Mucosa of descending colon (tissue), 3 donors: Measurements from ENCODE around the gene KLHL12. TPM values are rescaled to one million over a fixed set of nuclear protein-coding genes. Genes with fewer than 3 reads are reported as not detected.

Experiments used
- ATAC-seq: fragments of 200-7000 bp; cut with Tn5 transposase; one replicate; pipeline ENCODE4 v1.9.1; 2020; ENCODE audit warnings: mild to moderate bottlenecking, moderate library complexity
- DNase-seq, 3 donors: peaks; one replicate each; pipeline ENCODE4 v3.0.0-alpha.2; 2020
- H3K36me3 ChIP-seq: fragments of 200-600 bp; one replicate; pipeline ENCODE4 v1.8.0; 2021; ENCODE audit warnings: low read depth, mild to moderate bottlenecking
- H3K4me1 ChIP-seq: fragments of 200-600 bp; one replicate; pipeline ENCODE4 v1.8.0; 2021; ENCODE audit warnings: low read depth, mild to moderate bottlenecking
- H3K4me3 ChIP-seq: fragments of 200-600 bp; one replicate; pipeline ENCODE4 v1.8.0; 2021; ENCODE audit warnings: mild to moderate bottlenecking
- H3K9me3 ChIP-seq: fragments of 200-600 bp; one replicate; pipeline ENCODE4 v1.8.0; 2021; ENCODE audit warnings: mild to moderate bottlenecking
- intact Hi-C, 2 donors: fragments of 100-400 bp; cut with DNase I in 1 of 2; cut with micrococcal nuclease in 1 of 2; formaldehyde crosslinking; loops; one replicate each; pipeline versions ENCODE4 v1.11.0 to v1.11.1; 2022; cut with DNase I, micrococcal nuclease
- total RNA-seq, 3 donors: library from RNA; stranded (reverse); fragmentation: NEBNext Ultra II Directional in 2 of 3; extraction: Animal tissue kit (Norgen Biotek cat#: 25700) in 2 of 3; gene quantifications; one replicate each; pipeline versions ENCODE4 v1.2.1 to v1.2.4, GENCODE V29; 2021 to 2023
- TF ChIP-seq, protein P1 (sequence below): fragments of 200-600 bp; IDR thresholded peaks from one replicate; pipeline ENCODE4 v1.8.0; 2022; ENCODE audit warnings: antibody characterized with exemption, mild to moderate bottlenecking
- donor health status: DM: no; HTN: no; CAD: no; lungs with moderate emphysema.
- donor health status: DM: no; HTN: no; CAD: no.
- donor health status: DM: no; HTN: yes; CAD: no.

KLHL12 gene
- total RNA-seq, 3 donors from 2014 or later: 26.4 to 33.4 (median 28.2) TPM

- ATAC-seq (no peak), DNase-seq (no peak)
- Histone ChIP-seq H3K36me3 (no peaks in the 10 kb centered on the region), H3K9me3 (no peaks in the 10 kb centered on the region), H3K4me1 (no peaks in the 10 kb centered on the region), H3K4me3 (no peak overlapping the region)
- intact Hi-C loops: no loop called here
- TF ChIP-seq, protein P1, sequence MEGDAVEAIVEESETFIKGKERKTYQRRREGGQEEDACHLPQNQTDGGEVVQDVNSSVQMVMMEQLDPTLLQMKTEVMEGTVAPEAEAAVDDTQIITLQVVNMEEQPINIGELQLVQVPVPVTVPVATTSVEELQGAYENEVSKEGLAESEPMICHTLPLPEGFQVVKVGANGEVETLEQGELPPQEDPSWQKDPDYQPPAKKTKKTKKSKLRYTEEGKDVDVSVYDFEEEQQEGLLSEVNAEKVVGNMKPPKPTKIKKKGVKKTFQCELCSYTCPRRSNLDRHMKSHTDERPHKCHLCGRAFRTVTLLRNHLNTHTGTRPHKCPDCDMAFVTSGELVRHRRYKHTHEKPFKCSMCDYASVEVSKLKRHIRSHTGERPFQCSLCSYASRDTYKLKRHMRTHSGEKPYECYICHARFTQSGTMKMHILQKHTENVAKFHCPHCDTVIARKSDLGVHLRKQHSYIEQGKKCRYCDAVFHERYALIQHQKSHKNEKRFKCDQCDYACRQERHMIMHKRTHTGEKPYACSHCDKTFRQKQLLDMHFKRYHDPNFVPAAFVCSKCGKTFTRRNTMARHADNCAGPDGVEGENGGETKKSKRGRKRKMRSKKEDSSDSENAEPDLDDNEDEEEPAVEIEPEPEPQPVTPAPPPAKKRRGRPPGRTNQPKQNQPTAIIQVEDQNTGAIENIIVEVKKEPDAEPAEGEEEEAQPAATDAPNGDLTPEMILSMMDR: no peak
Measured at GRCh38 chr1:202848191-202848542, 78.9 kb downstream of the KLHL12 start.

- DNase-seq (no peak), ATAC-seq (no peak)
- H3K4me3 ChIP-seq: no peak overlapping the region
- no peaks in the 10 kb centered on the region for H3K4me1 ChIP-seq
- H3K36me3 ChIP-seq: no peaks in the 10 kb centered on the region
- no peaks in the 10 kb centered on the region for H3K9me3 ChIP-seq
- TF ChIP-seq, protein P1: no peak
- intact Hi-C loops: no loop called here
Measured at GRCh38 chr1:202844935-202845334, 82.1 kb downstream of the KLHL12 start.

- Histone ChIP-seq H3K9me3 (no peaks in the 10 kb centered on the region), H3K4me3 (no peak overlapping the region), H3K4me1 (no peaks in the 10 kb centered on the region), H3K36me3 (no peaks in the 10 kb centered on the region)
- intact Hi-C loops: no loop called here
- ATAC-seq (no peak), DNase-seq (no peak)
- TF ChIP-seq, protein P1: no peak
Measured at GRCh38 chr1:202844259-202844658, 82.8 kb downstream of the KLHL12 start.

DNA sequence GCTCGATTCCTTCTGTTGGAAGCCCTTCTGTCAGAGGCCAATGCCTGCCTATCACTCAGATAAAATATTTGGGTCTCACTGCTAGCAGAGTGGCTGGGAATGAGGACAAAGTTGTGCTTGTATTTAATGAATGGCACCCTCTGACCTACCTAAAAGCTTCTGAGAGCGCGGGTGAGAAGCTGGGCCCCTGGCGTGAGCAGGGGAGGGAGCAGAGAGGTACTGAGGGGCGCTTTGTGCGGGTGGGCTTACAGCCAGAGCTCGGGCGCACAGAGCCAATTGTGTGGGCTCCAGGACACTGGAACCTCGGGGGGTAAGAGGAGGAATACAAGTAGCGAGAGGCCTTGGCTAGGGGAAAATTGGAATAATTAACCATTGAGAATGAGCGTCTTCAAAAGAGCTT, 84.0 kb downstream of the KLHL12 start:
- TF ChIP-seq, protein P1: no peak
- intact Hi-C loops: no loop called here
- no peak overlapping the region for H3K4me3 ChIP-seq

More for the DNA sequence above, 84.0 kb downstream of the KLHL12 start:
- DNase-seq (no peak), ATAC-seq (no peak)
- no peaks in the 10 kb centered on the region for H3K36me3 ChIP-seq
- H3K9me3 ChIP-seq: no peaks in the 10 kb centered on the region
- H3K4me1 ChIP-seq: no peaks in the 10 kb centered on the region

Other genes starting within 250 kb of the KLHL12 start
- gene SYT2, start 216.8 kb downstream of the KLHL12 start, total RNA-seq: under 1 TPM in 2 of 3 donors, not detected in 1; 0.16 to 0.43 TPM
- 10 to 100 TPM; 64.7 to 92.7 (median 68.1) TPM for gene KDM5B, start 118.8 kb downstream of the KLHL12 start, total RNA-seq
- gene PCAT6, start 116.3 kb downstream of the KLHL12 start, total RNA-seq: 1 to 10 TPM in 2 of 3 donors, under 1 TPM in 1; 0.69 to 1.3 (median 1.0) TPM
- gene RABIF, start 38.1 kb downstream of the KLHL12 start, total RNA-seq: 10 to 100 TPM; 11.7 to 14.7 (median 11.9) TPM
- 10 to 100 TPM; 61.6 to 78.4 (median 65.8) TPM for gene ADIPOR1, start 31.1 kb upstream of the KLHL12 start, total RNA-seq
- gene CYB5R1, start 40.0 kb upstream of the KLHL12 start, total RNA-seq: 10 to 100 TPM; 22.6 to 44.8 (median 28.4) TPM
- gene TMEM183A, start 80.1 kb upstream of the KLHL12 start, total RNA-seq: 100 to 1,000 TPM in 1 of 3 donors, 10 to 100 TPM in 2; 73.9 to 108 (median 93.2) TPM
- 1 to 10 TPM in 1 of 3 donors, under 1 TPM in 2; 0.43 to 4.0 (median 0.60) TPM for gene PPFIA4, start 99.3 kb upstream of the KLHL12 start, total RNA-seq
- gene MYOG, start 158.8 kb upstream of the KLHL12 start, total RNA-seq: not detected
- gene ADORA1, start 200.5 kb upstream of the KLHL12 start, total RNA-seq: 1 to 10 TPM in 1 of 3 donors, under 1 TPM in 2; 0.53 to 1.3 (median 0.78) TPM
- gene MYBPH, start 248.6 kb upstream of the KLHL12 start, total RNA-seq: not detected